ENCODE results near the gene CTNND2. TPM values are rescaled to one million over a fixed set of nuclear protein-coding genes. Genes with fewer than 3 reads are reported as not detected.

The CTNND2 gene
- polyA plus RNA-seq, 1 donor from 2014 or later: 67.0 TPM

DNA sequence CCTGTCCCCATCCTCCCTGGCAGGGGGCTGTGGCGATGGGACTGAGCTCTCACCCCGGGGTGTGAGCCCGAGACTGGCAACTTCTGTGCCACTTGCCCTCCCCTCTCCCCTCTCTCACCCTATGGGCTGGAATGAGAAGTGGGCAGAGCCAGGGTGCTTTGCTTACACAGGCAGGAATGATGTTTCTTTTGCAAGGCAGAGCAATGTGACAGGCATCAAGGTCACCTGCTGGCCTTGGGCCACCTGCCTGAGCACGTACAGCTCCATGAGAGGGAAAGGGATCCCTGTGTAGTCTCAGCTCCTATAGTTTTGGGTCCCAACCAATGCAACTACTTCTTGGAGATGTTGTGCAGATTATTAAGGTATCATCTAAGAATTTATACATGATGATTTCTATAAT is 890.5 kb downstream of the CTNND2 start:
- no peaks in the 10 kb centered on the region for H4K20me1 ChIP-seq (ENCODE audit: insufficient read depth)
- no peaks in the 10 kb centered on the region for H3K79me2 ChIP-seq (replicated peaks; ENCODE audit: insufficient read depth, low read length)
- no peak overlapping the region for H3K27ac ChIP-seq (ENCODE audit: low read length)
- H3F3A ChIP-seq (ENCODE audit: insufficient read depth, low read length, poor library complexity, severe bottlenecking): no peaks in the 10 kb centered on the region
- no peak overlapping the region for H3K4me3 ChIP-seq (ENCODE audit: low read length)
- no peak overlapping the region for H3K4me2 ChIP-seq (ENCODE audit: low read length)
- H3K27me3 ChIP-seq (ENCODE audit: insufficient read depth, low read depth, low read length): no peaks in the 10 kb centered on the region
- H3K9me2 ChIP-seq (ENCODE audit: insufficient read depth, low read length): no peaks in the 10 kb centered on the region
- H3K9ac ChIP-seq (ENCODE audit: low read length): no peak overlapping the region
- no peak for TF ChIP-seq EZH2 (IDR thresholded peaks at IDR 0.05; ENCODE audit: borderline replicate concordance, insufficient read depth, low read length, poor library complexity, severe bottlenecking)
- TF ChIP-seq, protein P1, sequence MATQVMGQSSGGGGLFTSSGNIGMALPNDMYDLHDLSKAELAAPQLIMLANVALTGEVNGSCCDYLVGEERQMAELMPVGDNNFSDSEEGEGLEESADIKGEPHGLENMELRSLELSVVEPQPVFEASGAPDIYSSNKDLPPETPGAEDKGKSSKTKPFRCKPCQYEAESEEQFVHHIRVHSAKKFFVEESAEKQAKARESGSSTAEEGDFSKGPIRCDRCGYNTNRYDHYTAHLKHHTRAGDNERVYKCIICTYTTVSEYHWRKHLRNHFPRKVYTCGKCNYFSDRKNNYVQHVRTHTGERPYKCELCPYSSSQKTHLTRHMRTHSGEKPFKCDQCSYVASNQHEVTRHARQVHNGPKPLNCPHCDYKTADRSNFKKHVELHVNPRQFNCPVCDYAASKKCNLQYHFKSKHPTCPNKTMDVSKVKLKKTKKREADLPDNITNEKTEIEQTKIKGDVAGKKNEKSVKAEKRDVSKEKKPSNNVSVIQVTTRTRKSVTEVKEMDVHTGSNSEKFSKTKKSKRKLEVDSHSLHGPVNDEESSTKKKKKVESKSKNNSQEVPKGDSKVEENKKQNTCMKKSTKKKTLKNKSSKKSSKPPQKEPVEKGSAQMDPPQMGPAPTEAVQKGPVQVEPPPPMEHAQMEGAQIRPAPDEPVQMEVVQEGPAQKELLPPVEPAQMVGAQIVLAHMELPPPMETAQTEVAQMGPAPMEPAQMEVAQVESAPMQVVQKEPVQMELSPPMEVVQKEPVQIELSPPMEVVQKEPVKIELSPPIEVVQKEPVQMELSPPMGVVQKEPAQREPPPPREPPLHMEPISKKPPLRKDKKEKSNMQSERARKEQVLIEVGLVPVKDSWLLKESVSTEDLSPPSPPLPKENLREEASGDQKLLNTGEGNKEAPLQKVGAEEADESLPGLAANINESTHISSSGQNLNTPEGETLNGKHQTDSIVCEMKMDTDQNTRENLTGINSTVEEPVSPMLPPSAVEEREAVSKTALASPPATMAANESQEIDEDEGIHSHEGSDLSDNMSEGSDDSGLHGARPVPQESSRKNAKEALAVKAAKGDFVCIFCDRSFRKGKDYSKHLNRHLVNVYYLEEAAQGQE (IDR thresholded peaks at IDR 0.05; ENCODE audit: borderline replicate concordance): no peak
- TF ChIP-seq MXI1 (conservative IDR thresholded peaks at IDR 0.05; ENCODE audit: poor library complexity, severe bottlenecking): no peak
- TF ChIP-seq EP300 (conservative IDR thresholded peaks at IDR 0.05; ENCODE audit: poor library complexity, severe bottlenecking): no peak
- TF ChIP-seq POLR2AphosphoS5 (IDR thresholded peaks at IDR 0.05): no peak
- TF ChIP-seq, protein P2, sequence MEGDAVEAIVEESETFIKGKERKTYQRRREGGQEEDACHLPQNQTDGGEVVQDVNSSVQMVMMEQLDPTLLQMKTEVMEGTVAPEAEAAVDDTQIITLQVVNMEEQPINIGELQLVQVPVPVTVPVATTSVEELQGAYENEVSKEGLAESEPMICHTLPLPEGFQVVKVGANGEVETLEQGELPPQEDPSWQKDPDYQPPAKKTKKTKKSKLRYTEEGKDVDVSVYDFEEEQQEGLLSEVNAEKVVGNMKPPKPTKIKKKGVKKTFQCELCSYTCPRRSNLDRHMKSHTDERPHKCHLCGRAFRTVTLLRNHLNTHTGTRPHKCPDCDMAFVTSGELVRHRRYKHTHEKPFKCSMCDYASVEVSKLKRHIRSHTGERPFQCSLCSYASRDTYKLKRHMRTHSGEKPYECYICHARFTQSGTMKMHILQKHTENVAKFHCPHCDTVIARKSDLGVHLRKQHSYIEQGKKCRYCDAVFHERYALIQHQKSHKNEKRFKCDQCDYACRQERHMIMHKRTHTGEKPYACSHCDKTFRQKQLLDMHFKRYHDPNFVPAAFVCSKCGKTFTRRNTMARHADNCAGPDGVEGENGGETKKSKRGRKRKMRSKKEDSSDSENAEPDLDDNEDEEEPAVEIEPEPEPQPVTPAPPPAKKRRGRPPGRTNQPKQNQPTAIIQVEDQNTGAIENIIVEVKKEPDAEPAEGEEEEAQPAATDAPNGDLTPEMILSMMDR (IDR thresholded peaks at IDR 0.05; ENCODE audit: poor library complexity, severe bottlenecking): no peak
- no peak for TF ChIP-seq TAF1 (IDR thresholded peaks at IDR 0.05; ENCODE audit: low read depth)
- no peak for TF ChIP-seq RAD21 (conservative IDR thresholded peaks at IDR 0.05)
- H3K36me3 ChIP-seq (ENCODE audit: insufficient read depth, low read length): peaks cover 14% of the 10 kb centered on the region
- H2AFZ ChIP-seq (ENCODE audit: low read depth, low read length): no peak overlapping the region
- H3K9me3 ChIP-seq (ENCODE audit: low read length): no peaks in the 10 kb centered on the region

DNA sequence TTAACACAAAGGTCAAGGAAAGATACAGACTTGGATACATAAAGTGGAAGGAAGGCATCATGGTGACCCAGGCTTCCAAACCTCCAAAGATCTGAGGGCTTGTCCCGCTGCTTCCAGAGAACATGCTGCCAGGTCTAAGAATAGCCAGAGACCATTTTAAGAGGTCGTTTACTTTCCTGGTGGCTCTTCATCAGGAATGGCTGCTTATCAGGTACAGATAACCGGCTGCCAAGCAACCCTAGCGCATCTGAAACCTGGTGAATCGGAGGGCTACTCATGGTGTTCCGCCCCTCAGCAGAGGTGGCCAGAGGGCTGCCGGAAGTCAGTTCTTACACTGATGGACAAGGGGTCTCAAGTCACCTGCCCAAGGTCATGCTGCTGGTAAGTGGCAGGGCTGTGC is 892.0 kb downstream of the CTNND2 start:
- Histone ChIP-seq H2AFZ (ENCODE audit: low read depth, low read length) (no peak overlapping the region), H3K9me2 (ENCODE audit: insufficient read depth, low read length) (no peaks in the 10 kb centered on the region)

More for the DNA sequence above, 892.0 kb downstream of the CTNND2 start:
- H3K36me3 ChIP-seq (ENCODE audit: insufficient read depth, low read length): peaks cover 8% of the 10 kb centered on the region
- TF ChIP-seq TAF1 (IDR thresholded peaks at IDR 0.05; ENCODE audit: low read depth) (no peak), POLR2AphosphoS5 (IDR thresholded peaks at IDR 0.05) (no peak), SMC3 (conservative IDR thresholded peaks at IDR 0.05; ENCODE audit: poor library complexity) (no peak), EZH2 (IDR thresholded peaks at IDR 0.05; ENCODE audit: borderline replicate concordance, insufficient read depth, low read length, poor library complexity, severe bottlenecking) (no peak), EP300 (conservative IDR thresholded peaks at IDR 0.05; ENCODE audit: poor library complexity, severe bottlenecking) (no peak), RAD21 (conservative IDR thresholded peaks at IDR 0.05) (no peak)
- TF ChIP-seq, protein P1 (IDR thresholded peaks at IDR 0.05; ENCODE audit: borderline replicate concordance): no peak
- TF ChIP-seq, protein P2 (IDR thresholded peaks at IDR 0.05; ENCODE audit: poor library complexity, severe bottlenecking): no peak
- H3K4me2 ChIP-seq (ENCODE audit: low read length): no peak overlapping the region
- no peaks in the 10 kb centered on the region for H3F3A ChIP-seq (ENCODE audit: insufficient read depth, low read length, poor library complexity, severe bottlenecking)
- no peaks in the 10 kb centered on the region for H3K9me3 ChIP-seq (ENCODE audit: low read length)
- no peak overlapping the region for H3K27ac ChIP-seq (ENCODE audit: low read length)
- H3K4me3 ChIP-seq (ENCODE audit: low read length): no peak overlapping the region
- no peaks in the 10 kb centered on the region for H4K20me1 ChIP-seq (ENCODE audit: insufficient read depth)
- H3K79me2 ChIP-seq (replicated peaks; ENCODE audit: insufficient read depth, low read length): no peaks in the 10 kb centered on the region
- no peak overlapping the region for H3K9ac ChIP-seq (ENCODE audit: low read length)
- H3K27me3 ChIP-seq (ENCODE audit: insufficient read depth, low read depth, low read length): no peaks in the 10 kb centered on the region
